A549 (cell line): ENCODE results near the gene ATXN7L1. TPM values are rescaled to one million over a fixed set of nuclear protein-coding genes. Genes with fewer than 3 reads are reported as not detected.

Source experiments
- ATAC-seq, 2 experiments: fragments of 200-7000 bp in 1 of 2; fragments of >200 bp in 1 of 2; cut with Nextera tagmentation in 1 of 2; cut with Tn5 transposase in 1 of 2; 3 replicates each; pipeline versions ENCODE4 v1.8.0 to v1.9.1; 2018 to 2020; ENCODE audit warnings: mild to moderate bottlenecking in 1 of 2, moderate library complexity in 1 of 2
- CTCF ChIA-PET: fragments of 300-600 bp; sonication (Branson Sonifier 250); formaldehyde crosslinking; extraction: SDS; loops from one replicate; lab custom pipeline; 2021; ENCODE audit warnings: antibody characterized with exemption, inconsistent platforms; lab: Yijun Ruan, JAX
- POLR2A ChIA-PET: fragments of 350-600 bp; formaldehyde crosslinking; extraction: SDS; loops from one replicate; lab custom pipeline; 2021; ENCODE audit warnings: antibody characterized with exemption, inconsistent platforms; lab: Yijun Ruan, JAX
- DNase-seq, 2 experiments: peaks; one replicate each; pipeline versions ENCODE4 v3.0.0 to v3.0.0-alpha.2; 2011 to 2016; ENCODE audit warnings: low read depth in 1 of 2, low spot score in 1 of 2
- FAIRE-seq: peaks from 2 replicates; lab custom pipeline; 2011; peaks lifted over from hg19 to GRCh38; lab: Jason Lieb, UNC
- H3K27ac ChIP-seq, 2 experiments: fragments of >200 bp; sonication (Bioruptor Twin); formaldehyde crosslinking; 3 replicates each; pipeline ENCODE4 v1.5.1; 2016 to 2017
- H3K4me1 ChIP-seq: fragments of >200 bp; sonication (Bioruptor Twin); formaldehyde crosslinking; 3 replicates; pipeline ENCODE4 v1.6.1; 2016
- H3K4me2 ChIP-seq: fragments of >200 bp; sonication (Bioruptor Twin); formaldehyde crosslinking; 3 replicates; pipeline ENCODE4 v1.6.1; 2016
- H3K4me3 ChIP-seq: fragments of >200 bp; sonication (Bioruptor Twin); formaldehyde crosslinking; 3 replicates; pipeline ENCODE4 v1.5.1; 2016
- H3K9me3 ChIP-seq: fragments of >200 bp; sonication (Bioruptor Twin); formaldehyde crosslinking; 3 replicates; pipeline ENCODE4 v1.6.1; 2016
- CHD2 ChIP-seq: fragments of 150-350 bp; IDR thresholded peaks from 2 replicates; pipeline ENCODE4 v1.6.1; 2014; ENCODE audit warnings: low read length; ENCODE audit not compliant: partially characterized antibody
- EHF ChIP-seq: fragments of 250-450 bp; sonication (Bioruptor Pico); IDR thresholded peaks from 2 replicates; pipeline ENCODE4 v1.5.0; 2020; ENCODE audit warnings: mild to moderate bottlenecking
- FOSB ChIP-seq: fragments of 250-450 bp; sonication (Bioruptor Pico); IDR thresholded peaks from 2 replicates; pipeline ENCODE4 v1.5.0; 2020; ENCODE audit warnings: mild to moderate bottlenecking, moderate library complexity
- FOXS1 ChIP-seq: fragments of 250-450 bp; sonication (Bioruptor Pico); IDR thresholded peaks from 2 replicates; pipeline ENCODE4 v1.5.0; 2020; ENCODE audit warnings: mild to moderate bottlenecking, moderate library complexity
- GATA3 ChIP-seq: IDR thresholded peaks from 2 replicates; pipeline ENCODE4 v1.6.1; 2012; ENCODE audit warnings: borderline replicate concordance
- HOXA7 ChIP-seq: fragments of 250-450 bp; sonication (Bioruptor Pico); IDR thresholded peaks from 2 replicates; pipeline ENCODE4 v1.5.0; 2020; ENCODE audit warnings: mild to moderate bottlenecking, moderate library complexity
- JUN ChIP-seq, 2 experiments: fragments of >200 bp; sonication (Bioruptor Twin); formaldehyde crosslinking; IDR thresholded peaks; 2 replicates in 1 of 2; 3 replicates in 1 of 2; pipeline ENCODE4 v1.6.1; 2016 to 2017
- KDM1A ChIP-seq: fragments of 200-600 bp; sonication (generic); IDR thresholded peaks from 2 replicates; pipeline ENCODE4 v1.6.1; 2016; ENCODE audit warnings: low read depth, mild to moderate bottlenecking
- MAFK ChIP-seq: fragments of 450-650 bp; IDR thresholded peaks from 2 replicates; pipeline ENCODE4 v1.6.1; 2014; ENCODE audit not compliant: partially characterized antibody
- MAZ ChIP-seq: fragments of 150-350 bp; IDR thresholded peaks from 2 replicates; pipeline ENCODE4 v1.6.1; 2014; ENCODE audit warnings: antibody characterized with exemption, low read depth, low read length, borderline replicate concordance
- NFE2L2 ChIP-seq: fragments of 150-350 bp; conservative IDR thresholded peaks from 2 replicates; pipeline ENCODE4 v1.6.1; 2014; ENCODE audit warnings: low read length
- NR3C1 ChIP-seq: fragments of >200 bp; sonication (Bioruptor Twin); formaldehyde crosslinking; IDR thresholded peaks from 3 replicates; pipeline ENCODE4 v1.6.1; 2017
- PHF8 ChIP-seq: fragments of 200-600 bp; sonication (generic); IDR thresholded peaks from 2 replicates; pipeline ENCODE4 v1.6.1; 2016; ENCODE audit warnings: low read depth, mild to moderate bottlenecking, antibody characterized with exemption, moderate library complexity, borderline replicate concordance
- POLR2A ChIP-seq: IDR thresholded peaks from 2 replicates; pipeline ENCODE4 v1.6.1; 2012; ENCODE audit warnings: mild to moderate bottlenecking, low read length
- RAD21 ChIP-seq, 2 experiments: fragments of >200 bp in 1 of 2; sonication (Bioruptor Twin) in 1 of 2; formaldehyde crosslinking in 1 of 2; IDR thresholded peaks in 1 of 2; conservative IDR thresholded peaks in 1 of 2; 2 replicates in 1 of 2; 3 replicates in 1 of 2; pipeline ENCODE4 v1.6.1; 2012 to 2018; ENCODE audit warnings: inconsistent platforms in 1 of 2
- RFX5 ChIP-seq: fragments of 450-650 bp; IDR thresholded peaks from 2 replicates; pipeline ENCODE4 v1.7.1; 2014; ENCODE audit warnings: antibody characterized with exemption, mild to moderate bottlenecking, moderate library complexity
- RNF2 ChIP-seq: fragments of 200-600 bp; sonication (generic); IDR thresholded peaks from 2 replicates; pipeline ENCODE4 v1.6.1; 2016; ENCODE audit warnings: low read depth, mild to moderate bottlenecking, antibody characterized with exemption, moderate library complexity, borderline replicate concordance
- ZNF302 ChIP-seq: fragments of 250-450 bp; sonication (Bioruptor Pico); IDR thresholded peaks from 2 replicates; pipeline ENCODE4 v1.9.0; 2021; ENCODE audit warnings: inconsistent platforms, mild to moderate bottlenecking, moderate library complexity
- ZSCAN20 ChIP-seq: fragments of 250-450 bp; sonication (Bioruptor Pico); IDR thresholded peaks from 2 replicates; pipeline ENCODE4 v1.8.0; 2022; ENCODE audit warnings: mild to moderate bottlenecking, moderate library complexity
- WGBS: methylation state at CpG from one replicate; pipeline ENCODE4 v1.1.6; 2017; ENCODE audit errors: missing lambda C conversion rate; 5-methylcytosine and 5-hydroxymethylcytosine counted together
- polyA plus RNA-seq, 4 experiments: library from polyadenylated mRNA; depleted of rRNA in 3 of 4; stranded (reverse); fragments of >200 nt; fragmentation: RNase III in 1 of 4; extraction: RNeasy Plus Mini Kit Qiagen cat#74134 plus additional on column Dnase treatment in 1 of 4; gene quantifications; 2 replicates in 3 of 4; 3 replicates in 1 of 4; pipeline ENCODE4 v1.2.3, GENCODE V29; 2011 to 2017
- TF ChIP-seq, protein P1 (sequence below): fragments of >200 bp; sonication (Bioruptor Twin); formaldehyde crosslinking; IDR thresholded peaks from 2 replicates; pipeline ENCODE4 v1.6.1; 2016
- TF ChIP-seq, protein P2 (sequence below): IDR thresholded peaks from 2 replicates; pipeline ENCODE4 v1.6.1; 2012
- TF ChIP-seq, protein P3 (sequence below): fragments of 250-450 bp; sonication (Bioruptor Pico); IDR thresholded peaks from 2 replicates; pipeline ENCODE4 v1.5.0; 2021; ENCODE audit warnings: mild to moderate bottlenecking, moderate library complexity, borderline replicate concordance
- TF ChIP-seq, protein P4 (sequence below): fragments of 450-650 bp; IDR thresholded peaks from 2 replicates; pipeline ENCODE4 v1.6.1; 2014; ENCODE audit warnings: antibody characterized with exemption
- TF ChIP-seq, protein P5 (sequence below): fragments of >200 bp; sonication (Bioruptor Twin); formaldehyde crosslinking; IDR thresholded peaks from 3 replicates; pipeline ENCODE4 v1.5.1; 2016

ATXN7L1 gene
- polyA plus RNA-seq, 2 of the 4 experiments (the other 2 are of a cell fraction), result 4.5 to 5.7 TPM

DNA sequence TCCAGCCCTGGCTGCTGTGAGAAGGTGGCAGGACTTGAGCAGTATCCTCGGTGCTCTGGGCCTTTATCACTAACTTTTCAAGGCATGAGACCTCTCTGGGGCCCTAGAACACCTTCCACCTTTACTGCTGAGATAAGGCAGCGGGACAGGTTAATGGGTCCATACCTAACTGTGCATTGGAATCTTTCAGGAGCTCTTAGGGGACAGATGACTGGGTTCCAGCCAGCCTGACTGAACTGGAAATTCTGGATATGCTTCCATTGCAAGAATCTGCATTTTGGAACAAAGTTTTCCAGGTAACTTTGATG is 73.0 kb downstream of the ATXN7L1 start:
- Histone ChIP-seq H3K4me3 (no peak overlapping the region), H3K4me2 (no peak overlapping the region), H3K4me1 (peaks cover 29% of the 10 kb centered on the region), H3K27ac (0 out of 6 replicates have a peak overlapping the region, but pooled peaks of 1 of the 2 experiments have one; percentile 17), H3K9me3 (no peaks in the 10 kb centered on the region)
- ATAC-seq, result no peak
- TF ChIP-seq MAZ, result no peak
- TF ChIP-seq JUN (IDR thresholded peaks at IDR 0.05), result no peak
- no peak for TF ChIP-seq ZNF302 (CRISPR knock-in tag)
- TF ChIP-seq RFX5, result no peak
- TF ChIP-seq, protein P1, sequence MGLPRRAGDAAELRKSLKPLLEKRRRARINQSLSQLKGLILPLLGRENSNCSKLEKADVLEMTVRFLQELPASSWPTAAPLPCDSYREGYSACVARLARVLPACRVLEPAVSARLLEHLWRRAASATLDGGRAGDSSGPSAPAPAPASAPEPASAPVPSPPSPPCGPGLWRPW, result no peak
- TF ChIP-seq RAD21 (conservative IDR thresholded peaks at IDR 0.05 in 1 of 2, IDR thresholded peaks at IDR 0.05 in 1 of 2), result no peak
- TF ChIP-seq PHF8, result no peak
- TF ChIP-seq RNF2, result no peak
- TF ChIP-seq FOSB, result no peak
- TF ChIP-seq, protein P2, sequence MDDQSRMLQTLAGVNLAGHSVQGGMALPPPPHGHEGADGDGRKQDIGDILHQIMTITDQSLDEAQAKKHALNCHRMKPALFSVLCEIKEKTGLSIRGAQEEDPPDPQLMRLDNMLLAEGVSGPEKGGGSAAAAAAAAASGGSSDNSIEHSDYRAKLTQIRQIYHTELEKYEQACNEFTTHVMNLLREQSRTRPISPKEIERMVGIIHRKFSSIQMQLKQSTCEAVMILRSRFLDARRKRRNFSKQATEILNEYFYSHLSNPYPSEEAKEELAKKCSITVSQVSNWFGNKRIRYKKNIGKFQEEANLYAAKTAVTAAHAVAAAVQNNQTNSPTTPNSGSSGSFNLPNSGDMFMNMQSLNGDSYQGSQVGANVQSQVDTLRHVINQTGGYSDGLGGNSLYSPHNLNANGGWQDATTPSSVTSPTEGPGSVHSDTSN, result no peak
- no peak for TF ChIP-seq NR3C1
- ChIA-PET CTCF (interaction anchor here (0.7 to 1.7 kb wide), 2 partner anchors 21 to 43 kb away, joined by 3 read pairs; no protein-coding TSS in a partner anchor), POLR2A (no interaction called here)
- DNase-seq, result no peak
- no peak for FAIRE-seq
- 90% methylated on average over 2 of the region's 2 CpGs for WGBS

DNA sequence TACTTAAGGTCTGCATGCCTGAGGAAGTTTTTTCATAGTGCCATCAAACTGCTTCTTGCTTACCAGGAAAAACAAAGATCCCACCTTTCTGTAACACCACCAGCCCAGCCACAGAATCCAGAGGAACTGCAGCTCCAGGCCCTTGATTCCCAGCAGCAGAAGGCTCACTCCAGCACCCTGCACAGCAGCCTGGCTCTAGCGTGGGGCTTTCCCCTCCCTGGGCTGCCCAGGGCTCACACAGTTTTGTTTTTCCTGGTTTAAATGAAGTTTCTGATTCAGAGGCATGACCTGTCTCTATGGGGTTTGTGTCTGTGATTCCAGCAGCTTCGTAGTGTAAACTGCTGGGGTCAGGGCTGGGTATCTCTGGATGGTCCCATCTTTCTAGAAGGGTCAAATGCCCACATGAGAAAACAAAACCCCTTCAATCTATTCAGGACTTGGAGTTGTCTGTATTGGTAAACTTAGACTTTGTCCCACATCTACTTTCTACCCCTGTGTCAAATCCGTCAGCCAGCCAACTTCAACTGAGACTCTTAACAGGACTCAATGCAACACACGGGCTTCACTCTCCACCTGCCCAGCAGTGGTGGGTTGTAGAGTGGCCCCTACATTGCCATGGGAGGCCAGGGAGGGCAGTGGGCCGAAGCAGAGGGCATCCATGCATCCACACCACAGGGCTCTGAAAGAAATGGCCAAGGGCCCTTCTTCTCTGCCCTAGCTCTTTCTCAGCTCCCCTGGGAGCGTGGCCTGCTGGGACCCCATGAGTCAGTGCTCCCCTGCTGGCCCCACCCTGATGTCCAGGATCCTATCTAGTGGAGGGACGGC is 73.6 kb downstream of the ATXN7L1 start:
- peak overlapping the region in 1 of 2 experiments; percentile 17; a peak in 1 of 6 replicates for H3K27ac ChIP-seq
- DNase-seq, result no peak
- peak overlapping the region; percentile 19; the same call in 1 of the 3 replicates for H3K4me2 ChIP-seq
- H3K4me3 ChIP-seq, result no peak overlapping the region
- peak in 1 of 2 experiments; percentile 40; a peak in 3 of 6 replicates for ATAC-seq
- ChIA-PET CTCF (no interaction called here), POLR2A (no interaction called here)
- H3K9me3 ChIP-seq, result no peaks in the 10 kb centered on the region
- FAIRE-seq, result no peak
- H3K4me1 ChIP-seq, result peaks cover 29% of the 10 kb centered on the region
- TF ChIP-seq RAD21 (conservative IDR thresholded peaks at IDR 0.05 in 1 of 2, IDR thresholded peaks at IDR 0.05 in 1 of 2), result no peak
- TF ChIP-seq KDM1A, result no peak
- no peak for TF ChIP-seq FOSB
- no peak for TF ChIP-seq ZSCAN20
- no peak for TF ChIP-seq MAFK
- TF ChIP-seq EHF, result no peak
- TF ChIP-seq, protein P3, sequence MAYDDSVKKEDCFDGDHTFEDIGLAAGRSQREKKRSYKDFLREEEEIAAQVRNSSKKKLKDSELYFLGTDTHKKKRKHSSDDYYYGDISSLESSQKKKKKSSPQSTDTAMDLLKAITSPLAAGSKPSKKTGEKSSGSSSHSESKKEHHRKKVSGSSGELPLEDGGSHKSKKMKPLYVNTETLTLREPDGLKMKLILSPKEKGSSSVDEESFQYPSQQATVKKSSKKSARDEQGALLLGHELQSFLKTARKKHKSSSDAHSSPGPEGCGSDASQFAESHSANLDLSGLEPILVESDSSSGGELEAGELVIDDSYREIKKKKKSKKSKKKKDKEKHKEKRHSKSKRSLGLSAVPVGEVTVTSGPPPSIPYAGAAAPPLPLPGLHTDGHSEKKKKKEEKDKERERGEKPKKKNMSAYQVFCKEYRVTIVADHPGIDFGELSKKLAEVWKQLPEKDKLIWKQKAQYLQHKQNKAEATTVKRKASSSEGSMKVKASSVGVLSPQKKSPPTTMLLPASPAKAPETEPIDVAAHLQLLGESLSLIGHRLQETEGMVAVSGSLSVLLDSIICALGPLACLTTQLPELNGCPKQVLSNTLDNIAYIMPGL (CRISPR knock-in tag), result no peak
- TF ChIP-seq HOXA7 (CRISPR knock-in tag), result no peak
- TF ChIP-seq, protein P4, sequence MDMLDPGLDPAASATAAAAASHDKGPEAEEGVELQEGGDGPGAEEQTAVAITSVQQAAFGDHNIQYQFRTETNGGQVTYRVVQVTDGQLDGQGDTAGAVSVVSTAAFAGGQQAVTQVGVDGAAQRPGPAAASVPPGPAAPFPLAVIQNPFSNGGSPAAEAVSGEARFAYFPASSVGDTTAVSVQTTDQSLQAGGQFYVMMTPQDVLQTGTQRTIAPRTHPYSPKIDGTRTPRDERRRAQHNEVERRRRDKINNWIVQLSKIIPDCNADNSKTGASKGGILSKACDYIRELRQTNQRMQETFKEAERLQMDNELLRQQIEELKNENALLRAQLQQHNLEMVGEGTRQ, result no peak
- no peak for TF ChIP-seq RNF2
- no peak for TF ChIP-seq GATA3
- TF ChIP-seq POLR2A, result no peak
- TF ChIP-seq, protein P2, result no peak
- TF ChIP-seq CHD2, result no peak
- no peak for TF ChIP-seq FOXS1 (CRISPR knock-in tag)
- no peak for TF ChIP-seq NFE2L2
- TF ChIP-seq, protein P5, sequence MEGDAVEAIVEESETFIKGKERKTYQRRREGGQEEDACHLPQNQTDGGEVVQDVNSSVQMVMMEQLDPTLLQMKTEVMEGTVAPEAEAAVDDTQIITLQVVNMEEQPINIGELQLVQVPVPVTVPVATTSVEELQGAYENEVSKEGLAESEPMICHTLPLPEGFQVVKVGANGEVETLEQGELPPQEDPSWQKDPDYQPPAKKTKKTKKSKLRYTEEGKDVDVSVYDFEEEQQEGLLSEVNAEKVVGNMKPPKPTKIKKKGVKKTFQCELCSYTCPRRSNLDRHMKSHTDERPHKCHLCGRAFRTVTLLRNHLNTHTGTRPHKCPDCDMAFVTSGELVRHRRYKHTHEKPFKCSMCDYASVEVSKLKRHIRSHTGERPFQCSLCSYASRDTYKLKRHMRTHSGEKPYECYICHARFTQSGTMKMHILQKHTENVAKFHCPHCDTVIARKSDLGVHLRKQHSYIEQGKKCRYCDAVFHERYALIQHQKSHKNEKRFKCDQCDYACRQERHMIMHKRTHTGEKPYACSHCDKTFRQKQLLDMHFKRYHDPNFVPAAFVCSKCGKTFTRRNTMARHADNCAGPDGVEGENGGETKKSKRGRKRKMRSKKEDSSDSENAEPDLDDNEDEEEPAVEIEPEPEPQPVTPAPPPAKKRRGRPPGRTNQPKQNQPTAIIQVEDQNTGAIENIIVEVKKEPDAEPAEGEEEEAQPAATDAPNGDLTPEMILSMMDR, result no peak
- 84% methylated on average over 6 of the region's 7 CpGs for WGBS
